Midbrain (tissue), 1 donor: Measurements from ENCODE around the gene LOXHD1.

Experiments
- DNase-seq: peaks from one replicate; lab custom pipeline; 2025; lab: John Stamatoyannopoulos, UW

Gene LOXHD1

GRCh38 chr18:46657115-46657955 is at the start of gene LOXHD1:
LOXHD1 (minus strand) TSS chr18:46657220; CDS start chr18:46657033, 187 bp downstream.
- DNase-seq = no peak

GRCh38 chr18:46705521-46705920 is 48.5 kb upstream of the LOXHD1 start:
- DNase-seq = no peak

GRCh38 chr18:46704816-46705215 is 47.8 kb upstream of the LOXHD1 start:
- no peak for DNase-seq

- DNase-seq = no peak
Measured at GRCh38 chr18:46704189-46704588, 47.2 kb upstream of the LOXHD1 start.

GRCh38 chr18:46702471-46702870 is 45.5 kb upstream of the LOXHD1 start:
- DNase-seq = no peak

GRCh38 chr18:46700066-46700824 is 43.2 kb upstream of the LOXHD1 start:
- DNase-seq = no peak

- DNase-seq = no peak
Measured at GRCh38 chr18:46696702-46697101, 39.7 kb upstream of the LOXHD1 start.

- DNase-seq = no peak
Measured at GRCh38 chr18:46696268-46696667, 39.2 kb upstream of the LOXHD1 start.

GRCh38 chr18:46693996-46694395 is 37.0 kb upstream of the LOXHD1 start:
- no peak for DNase-seq

GRCh38 chr18:46688853-46689525 is 32.0 kb upstream of the LOXHD1 start:
- no peak for DNase-seq

- DNase-seq = no peak
Measured at GRCh38 chr18:46686186-46686585, 29.2 kb upstream of the LOXHD1 start.

GRCh38 chr18:46683252-46683651 is 26.2 kb upstream of the LOXHD1 start:
- DNase-seq = no peak

GRCh38 chr18:46680784-46681695 is 24.0 kb upstream of the LOXHD1 start:
- no peak for DNase-seq

- no peak for DNase-seq
Measured at GRCh38 chr18:46679846-46680598, 23.0 kb upstream of the LOXHD1 start.

GRCh38 chr18:46678785-46679399 is 21.9 kb upstream of the LOXHD1 start:
- DNase-seq = no peak

GRCh38 chr18:46678041-46678440 is 21.0 kb upstream of the LOXHD1 start:
- no peak for DNase-seq

- no peak for DNase-seq
Measured at GRCh38 chr18:46677611-46678010, 20.6 kb upstream of the LOXHD1 start.

GRCh38 chr18:46676182-46676835 is 19.3 kb upstream of the LOXHD1 start:
- DNase-seq = no peak

GRCh38 chr18:46675112-46675511 is 18.1 kb upstream of the LOXHD1 start:
- no peak for DNase-seq
